ENCODE measurements around the gene UBE2QL1. TPM values are rescaled to one million over a fixed set of nuclear protein-coding genes. Genes with fewer than 3 reads are reported as not detected.
A peak's percentile ranks its signal among the peaks of the same experiment; 100 is the strongest.

UBE2QL1 gene
- total and polyA plus RNA-seq, 5 donors from 2014 or later: not detected

GRCh38 chr5:6475626-6476312, 27.1 kb downstream of the UBE2QL1 start:
- H3K36me3 Mint-ChIP-seq: no peaks in the 10 kb centered on the region
- no peak for DNase-seq
- Histone ChIP-seq H3K4me1 (ENCODE audit: control insufficient read depth, insufficient read depth, low read length, poor library complexity, severe bottlenecking) (no peaks in the 10 kb centered on the region), H3K4me3 (ENCODE audit: low read depth, low read length) (no peak overlapping the region), H3K27ac (ENCODE audit: insufficient read depth, low read length, poor library complexity, severe bottlenecking) (no peak overlapping the region), H3K36me3 (ENCODE audit: control insufficient read depth, insufficient read depth, low read length) (no peaks in the 10 kb centered on the region), H3K27me3 (ENCODE audit: control insufficient read depth, insufficient read depth, low read length) (no peaks in the 10 kb centered on the region), H3K9me3 (ENCODE audit: control insufficient read depth in 2 of 2, low read length in 2 of 2) (no peaks in the 10 kb centered on the region)
- no peaks in the 10 kb centered on the region for H3K4me1 Mint-ChIP-seq
- no peaks in the 10 kb centered on the region for H3K9me3 Mint-ChIP-seq
- no peak overlapping the region for H3K4me3 Mint-ChIP-seq
- no peak for ATAC-seq (ENCODE audit: low read depth in 2 of 2)
- no peak overlapping the region for H3K27ac Mint-ChIP-seq
- H3K27me3 Mint-ChIP-seq: peaks cover 13% of the 10 kb centered on the region

GRCh38 chr5:6476313-6476661, 27.6 kb downstream of the UBE2QL1 start:
- no peaks in the 10 kb centered on the region for H3K4me1 ChIP-seq (ENCODE audit: control insufficient read depth, insufficient read depth, low read length, poor library complexity, severe bottlenecking)
- Mint-ChIP-seq H3K27me3 (peaks cover 13% of the 10 kb centered on the region), H3K27ac (no peak overlapping the region), H3K4me3 (no peak overlapping the region), H3K4me1 (no peaks in the 10 kb centered on the region), H3K36me3 (no peaks in the 10 kb centered on the region), H3K9me3 (no peaks in the 10 kb centered on the region)
- H3K4me3 ChIP-seq (ENCODE audit: low read depth, low read length): no peak overlapping the region
- no peaks in the 10 kb centered on the region for H3K9me3 ChIP-seq (ENCODE audit: control insufficient read depth in 2 of 2, low read length in 2 of 2)
- H3K27me3 ChIP-seq (ENCODE audit: control insufficient read depth, insufficient read depth, low read length): no peaks in the 10 kb centered on the region
- no peak for DNase-seq
- no peaks in the 10 kb centered on the region for H3K36me3 ChIP-seq (ENCODE audit: control insufficient read depth, insufficient read depth, low read length)
- no peak overlapping the region for H3K27ac ChIP-seq (ENCODE audit: insufficient read depth, low read length, poor library complexity, severe bottlenecking)
- no peak for ATAC-seq (ENCODE audit: low read depth in 2 of 2)

GRCh38 chr5:6478793-6479192, 30.1 kb downstream of the UBE2QL1 start:
- Mint-ChIP-seq H3K36me3 (no peaks in the 10 kb centered on the region), H3K4me3 (peak overlapping the region in 1 of 4 donors; percentile 48), H3K27me3 (peaks cover 13% of the 10 kb centered on the region), H3K27ac (peak overlapping the region in 1 of 3 donors; percentile 40), H3K4me1 (peaks cover 0 to 1% (median 0%) of the 10 kb centered on the region in 4 donors), H3K9me3 (no peaks in the 10 kb centered on the region)
- H3K27ac ChIP-seq (ENCODE audit: insufficient read depth, low read length, poor library complexity, severe bottlenecking): no peak overlapping the region
- no peak for ATAC-seq (ENCODE audit: low read depth in 2 of 2)
- no peaks in the 10 kb centered on the region for H3K9me3 ChIP-seq (ENCODE audit: control insufficient read depth in 2 of 2, low read length in 2 of 2)
- no peaks in the 10 kb centered on the region for H3K36me3 ChIP-seq (ENCODE audit: control insufficient read depth, insufficient read depth, low read length)
- H3K4me3 ChIP-seq (ENCODE audit: low read depth, low read length): no peak overlapping the region
- no peaks in the 10 kb centered on the region for H3K4me1 ChIP-seq (ENCODE audit: control insufficient read depth, insufficient read depth, low read length, poor library complexity, severe bottlenecking)
- DNase-seq: no peak
- H3K27me3 ChIP-seq (ENCODE audit: control insufficient read depth, insufficient read depth, low read length): no peaks in the 10 kb centered on the region

- Mint-ChIP-seq H3K4me3 (no peak overlapping the region), H3K27ac (no peak overlapping the region), H3K36me3 (no peaks in the 10 kb centered on the region), H3K27me3 (peaks cover 13% of the 10 kb centered on the region), H3K9me3 (no peaks in the 10 kb centered on the region), H3K4me1 (peaks cover 3 to 13% (median 4%) of the 10 kb centered on the region in 4 donors)
- no peak overlapping the region for H3K27ac ChIP-seq (ENCODE audit: insufficient read depth, low read length, poor library complexity, severe bottlenecking)
- no peak for ATAC-seq (ENCODE audit: low read depth in 2 of 2)
- peaks cover 1% of the 10 kb centered on the region for H3K27me3 ChIP-seq (ENCODE audit: control insufficient read depth, insufficient read depth, low read length)
- H3K36me3 ChIP-seq (ENCODE audit: control insufficient read depth, insufficient read depth, low read length): no peaks in the 10 kb centered on the region
- no peaks in the 10 kb centered on the region for H3K4me1 ChIP-seq (ENCODE audit: control insufficient read depth, insufficient read depth, low read length, poor library complexity, severe bottlenecking)
- no peak overlapping the region for H3K4me3 ChIP-seq (ENCODE audit: low read depth, low read length)
- DNase-seq: no peak
- H3K9me3 ChIP-seq (ENCODE audit: control insufficient read depth in 2 of 2, low read length in 2 of 2): no peaks in the 10 kb centered on the region
Measured at GRCh38 chr5:6480133-6481051, 31.7 kb downstream of the UBE2QL1 start.

- H3K9me3 Mint-ChIP-seq: no peaks in the 10 kb centered on the region
- no peaks in the 10 kb centered on the region for H3K9me3 ChIP-seq (ENCODE audit: control insufficient read depth in 2 of 2, low read length in 2 of 2)
- peaks cover 1% of the 10 kb centered on the region for H3K27me3 ChIP-seq (ENCODE audit: control insufficient read depth, insufficient read depth, low read length)
- ATAC-seq (ENCODE audit: low read depth in 2 of 2): no peak
- H3K4me3 Mint-ChIP-seq: no peak overlapping the region
- DNase-seq: no peak
- H3K27ac Mint-ChIP-seq: no peak overlapping the region
- H3K4me3 ChIP-seq (ENCODE audit: low read depth, low read length): no peak overlapping the region
- H3K27me3 Mint-ChIP-seq: peaks cover 16% of the 10 kb centered on the region
- H3K4me1 Mint-ChIP-seq: peaks cover 5 to 21% (median 7%) of the 10 kb centered on the region in 4 donors
- no peaks in the 10 kb centered on the region for H3K36me3 Mint-ChIP-seq
- H3K4me1 ChIP-seq (ENCODE audit: control insufficient read depth, insufficient read depth, low read length, poor library complexity, severe bottlenecking): no peaks in the 10 kb centered on the region
- no peaks in the 10 kb centered on the region for H3K36me3 ChIP-seq (ENCODE audit: control insufficient read depth, insufficient read depth, low read length)
- no peak overlapping the region for H3K27ac ChIP-seq (ENCODE audit: insufficient read depth, low read length, poor library complexity, severe bottlenecking)
Measured at GRCh38 chr5:6482735-6483134, 34.1 kb downstream of the UBE2QL1 start.

GRCh38 chr5:6483880-6484382, 35.3 kb downstream of the UBE2QL1 start:
- H3K9me3 ChIP-seq (ENCODE audit: control insufficient read depth in 2 of 2, low read length in 2 of 2): no peaks in the 10 kb centered on the region
- Mint-ChIP-seq H3K4me1 (peaks cover 5 to 21% (median 7%) of the 10 kb centered on the region in 4 donors), H3K27ac (no peak overlapping the region), H3K4me3 (no peak overlapping the region), H3K27me3 (peaks cover 13% of the 10 kb centered on the region), H3K9me3 (no peaks in the 10 kb centered on the region), H3K36me3 (no peaks in the 10 kb centered on the region)
- DNase-seq (peak in 1 of 3 donors; percentile 29), ATAC-seq (ENCODE audit: low read depth in 2 of 2) (peak in 1 of 2 donors; percentile 38)
- no peaks in the 10 kb centered on the region for H3K4me1 ChIP-seq (ENCODE audit: control insufficient read depth, insufficient read depth, low read length, poor library complexity, severe bottlenecking)
- H3K27ac ChIP-seq (ENCODE audit: insufficient read depth, low read length, poor library complexity, severe bottlenecking): no peak overlapping the region
- H3K27me3 ChIP-seq (ENCODE audit: control insufficient read depth, insufficient read depth, low read length): peaks cover 1% of the 10 kb centered on the region
- H3K36me3 ChIP-seq (ENCODE audit: control insufficient read depth, insufficient read depth, low read length): no peaks in the 10 kb centered on the region
- H3K4me3 ChIP-seq (ENCODE audit: low read depth, low read length): no peak overlapping the region

GRCh38 chr5:6484446-6484845, 35.8 kb downstream of the UBE2QL1 start:
- peaks cover 1% of the 10 kb centered on the region for H3K27me3 ChIP-seq (ENCODE audit: control insufficient read depth, insufficient read depth, low read length)
- no peak for ATAC-seq (ENCODE audit: low read depth in 2 of 2)
- H3K27ac ChIP-seq (ENCODE audit: insufficient read depth, low read length, poor library complexity, severe bottlenecking): no peak overlapping the region
- peak overlapping the region in 1 of 4 donors; percentile 41 for H3K4me3 Mint-ChIP-seq
- no peaks in the 10 kb centered on the region for H3K9me3 Mint-ChIP-seq
- DNase-seq: no peak
- H3K27me3 Mint-ChIP-seq: peaks cover 13% of the 10 kb centered on the region
- H3K4me1 Mint-ChIP-seq: peaks cover 5 to 21% (median 7%) of the 10 kb centered on the region in 4 donors
- H3K36me3 ChIP-seq (ENCODE audit: control insufficient read depth, insufficient read depth, low read length): no peaks in the 10 kb centered on the region
- no peaks in the 10 kb centered on the region for H3K4me1 ChIP-seq (ENCODE audit: control insufficient read depth, insufficient read depth, low read length, poor library complexity, severe bottlenecking)
- H3K27ac Mint-ChIP-seq: peak overlapping the region in 1 of 3 donors; percentile 74
- H3K4me3 ChIP-seq (ENCODE audit: low read depth, low read length): no peak overlapping the region
- H3K36me3 Mint-ChIP-seq: no peaks in the 10 kb centered on the region
- H3K9me3 ChIP-seq (ENCODE audit: control insufficient read depth in 2 of 2, low read length in 2 of 2): no peaks in the 10 kb centered on the region
